CD14-positive monocyte (primary cell): ENCODE data around the gene RARB. TPM values are rescaled to one million over a fixed set of nuclear protein-coding genes. Genes with fewer than 3 reads are reported as not detected.

ENCODE experiments used
- DNase-seq, 3 donors: peaks; one replicate each; pipeline ENCODE4 v3.0.0-alpha.2; 2011 to 2022
- H2AFZ ChIP-seq: 2 replicates; pipeline ENCODE4 v1.6.0; 2012; ENCODE audit warnings: mild to moderate bottlenecking, low read depth, low read length, inconsistent platforms; ENCODE audit not compliant: insufficient read depth, poor library complexity, severe bottlenecking
- H3K27ac ChIP-seq, 2 donors: 1 replicate in 1 of 2; 2 replicates in 1 of 2; pipeline ENCODE4 v1.5.1; 2012 to 2013; ENCODE audit warnings: low read length in 2 of 2, control low read depth in 1 of 2, inconsistent platforms in 1 of 2, low read depth in 1 of 2, mild to moderate bottlenecking in 1 of 2
- H3K27me3 ChIP-seq, 2 donors: one replicate each; pipeline versions ENCODE4 v1.6.0 to v1.6.1; 2011 to 2013; ENCODE audit warnings: low read length in 2 of 2; ENCODE audit not compliant: control insufficient read depth in 2 of 2, insufficient read depth in 2 of 2
- H3K36me3 ChIP-seq, 2 donors: replicated peaks in 1 of 2; 1 replicate in 1 of 2; 2 replicates in 1 of 2; pipeline versions ENCODE4 v1.5.1 to v1.6.1; 2012 to 2013; ENCODE audit warnings: low read length in 2 of 2, control low read depth in 1 of 2, inconsistent platforms in 1 of 2, mild to moderate bottlenecking in 1 of 2; ENCODE audit not compliant: insufficient read depth in 2 of 2, control insufficient read depth in 1 of 2
- H3K4me1 ChIP-seq, 2 donors: 1 replicate in 1 of 2; 2 replicates in 1 of 2; pipeline versions ENCODE4 v1.5.1 to v1.6.1; 2012 to 2013; ENCODE audit warnings: low read length in 2 of 2, control low read depth in 1 of 2, inconsistent platforms in 1 of 2, mild to moderate bottlenecking in 1 of 2, moderate library complexity in 1 of 2; ENCODE audit not compliant: insufficient read depth in 2 of 2, control insufficient read depth in 1 of 2
- H3K4me2 ChIP-seq: replicated peaks from 2 replicates; pipeline ENCODE3; 2012; ENCODE audit warnings: low read length, moderate library complexity, mild to moderate bottlenecking; ENCODE audit not compliant: poor library complexity, severe bottlenecking; ENCODE audit errors: extremely low read depth
- H3K4me3 ChIP-seq, 3 experiments: fragments of 200-600 bp in 1 of 3; sonication (generic) in 1 of 3; replicated peaks in 1 of 3; 1 replicate in 2 of 3; 2 replicates in 1 of 3; pipeline ENCODE4 v1.5.1; 2011 to 2013; ENCODE audit warnings: low read length in 3 of 3, mild to moderate bottlenecking in 3 of 3, control low read depth in 2 of 3, low read depth in 2 of 3, inconsistent platforms in 1 of 3, moderate library complexity in 1 of 3
- H3K79me2 ChIP-seq: 2 replicates; pipeline ENCODE4 v1.6.0; 2012; ENCODE audit warnings: mild to moderate bottlenecking, control low read depth, inconsistent platforms, low read length, moderate library complexity; ENCODE audit not compliant: insufficient read depth
- H3K9ac ChIP-seq: 2 replicates; pipeline ENCODE4 v1.6.0; 2017; ENCODE audit warnings: low read length, mild to moderate bottlenecking; ENCODE audit not compliant: insufficient read depth, poor library complexity, severe bottlenecking
- H3K9me3 ChIP-seq, 2 donors: replicated peaks in 1 of 2; 1 replicate in 1 of 2; 2 replicates in 1 of 2; pipeline versions ENCODE4 v1.5.1 to v1.6.1; 2012 to 2013; ENCODE audit warnings: low read length in 2 of 2, control low read depth in 1 of 2; ENCODE audit not compliant: control insufficient read depth in 1 of 2, insufficient read depth in 1 of 2
- H4K20me1 ChIP-seq: 2 replicates; pipeline ENCODE4 v1.6.0; 2012; ENCODE audit warnings: mild to moderate bottlenecking, low read length, control low read depth, moderate library complexity; ENCODE audit not compliant: insufficient read depth
- H3K27ac Mint-ChIP-seq, 7 donors: one replicate each; pipeline ENCODE4 v1.8.0; 2020; ENCODE audit warnings: mild to moderate bottlenecking in 7 of 7, mixed read lengths in 7 of 7, moderate library complexity in 6 of 7, inconsistent platforms in 2 of 7
- H3K27me3 Mint-ChIP-seq, 3 donors: one replicate each; pipeline ENCODE4 v1.8.0; 2021 to 2022; ENCODE audit warnings: low read depth in 3 of 3, mild to moderate bottlenecking in 3 of 3, mixed read lengths in 3 of 3, moderate library complexity in 3 of 3, inconsistent platforms in 1 of 3
- H3K36me3 Mint-ChIP-seq, 2 donors: one replicate each; pipeline ENCODE4 v1.8.0; 2020; ENCODE audit warnings: mixed read lengths in 2 of 2, inconsistent platforms in 1 of 2, mild to moderate bottlenecking in 1 of 2
- H3K4me1 Mint-ChIP-seq: one replicate; pipeline ENCODE4 v1.8.0; 2020; ENCODE audit warnings: mild to moderate bottlenecking, mixed read lengths
- H3K4me3 Mint-ChIP-seq, 2 donors: one replicate each; pipeline ENCODE4 v1.8.0; 2020; ENCODE audit warnings: mild to moderate bottlenecking in 2 of 2, mixed read lengths in 2 of 2, moderate library complexity in 1 of 2
- H3K9me3 Mint-ChIP-seq, 7 donors: one replicate each; pipeline ENCODE4 v1.8.0; 2020 to 2022; ENCODE audit warnings: mixed read lengths in 7 of 7, mild to moderate bottlenecking in 6 of 7, moderate library complexity in 6 of 7, inconsistent platforms in 2 of 7
- WGBS: methylation state at CpG from one replicate; pipeline ENCODE4 v1.1.5; 2013; ENCODE audit warnings: missing lambda C conversion rate; ENCODE audit not compliant: insufficient coverage; 5-methylcytosine and 5-hydroxymethylcytosine counted together
- intact Hi-C, 2 donors: fragments of 100-400 bp; cut with micrococcal nuclease; formaldehyde crosslinking; loops; one replicate each; pipeline versions ENCODE4 v1.15.0 to v1.15.1; 2023
- polyA plus RNA-seq, 3 donors: library from polyadenylated mRNA; depleted of rRNA in 1 of 3; unstranded in 2 of 3; stranded (reverse) in 1 of 3; fragments of 300-500 nt in 2 of 3; fragments of >200 nt in 1 of 3; fragmentation: Illumina TruSeq in 2 of 3; gene quantifications; 1 replicate in 2 of 3; 2 replicates in 1 of 3; pipeline ENCODE4 v1.2.3, GENCODE V29; 2012 to 2021
- TF ChIP-seq, protein P1 (sequence below): fragments of 200-600 bp; IDR thresholded peaks from one replicate; pipeline ENCODE4 v1.8.0; 2022; ENCODE audit warnings: antibody characterized with exemption, mild to moderate bottlenecking

RARB gene
- polyA plus RNA-seq, 3 donors: not detected

- Mint-ChIP-seq H3K27ac (no peak overlapping the region), H3K4me3 (no peak overlapping the region), H3K4me1 (no peaks in the 10 kb centered on the region), H3K9me3 (no peaks in the 10 kb centered on the region), H3K36me3 (no peaks in the 10 kb centered on the region), H3K27me3 (peaks cover 0 to 4% (median 3%) of the 10 kb centered on the region in 3 donors)
- 100% methylated on average over 1 of the region's 3 CpGs for WGBS
- H3K9ac ChIP-seq: no peak overlapping the region
- no peak overlapping the region for H3K4me2 ChIP-seq
- H3K9me3 ChIP-seq: no peaks in the 10 kb centered on the region
- TF ChIP-seq, protein P1, sequence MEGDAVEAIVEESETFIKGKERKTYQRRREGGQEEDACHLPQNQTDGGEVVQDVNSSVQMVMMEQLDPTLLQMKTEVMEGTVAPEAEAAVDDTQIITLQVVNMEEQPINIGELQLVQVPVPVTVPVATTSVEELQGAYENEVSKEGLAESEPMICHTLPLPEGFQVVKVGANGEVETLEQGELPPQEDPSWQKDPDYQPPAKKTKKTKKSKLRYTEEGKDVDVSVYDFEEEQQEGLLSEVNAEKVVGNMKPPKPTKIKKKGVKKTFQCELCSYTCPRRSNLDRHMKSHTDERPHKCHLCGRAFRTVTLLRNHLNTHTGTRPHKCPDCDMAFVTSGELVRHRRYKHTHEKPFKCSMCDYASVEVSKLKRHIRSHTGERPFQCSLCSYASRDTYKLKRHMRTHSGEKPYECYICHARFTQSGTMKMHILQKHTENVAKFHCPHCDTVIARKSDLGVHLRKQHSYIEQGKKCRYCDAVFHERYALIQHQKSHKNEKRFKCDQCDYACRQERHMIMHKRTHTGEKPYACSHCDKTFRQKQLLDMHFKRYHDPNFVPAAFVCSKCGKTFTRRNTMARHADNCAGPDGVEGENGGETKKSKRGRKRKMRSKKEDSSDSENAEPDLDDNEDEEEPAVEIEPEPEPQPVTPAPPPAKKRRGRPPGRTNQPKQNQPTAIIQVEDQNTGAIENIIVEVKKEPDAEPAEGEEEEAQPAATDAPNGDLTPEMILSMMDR: no peak
- no peaks in the 10 kb centered on the region for H3K27me3 ChIP-seq
- H4K20me1 ChIP-seq: no peaks in the 10 kb centered on the region
- H3K4me3 ChIP-seq: no peak overlapping the region
- no peaks in the 10 kb centered on the region for H3K36me3 ChIP-seq
- H2AFZ ChIP-seq: no peak overlapping the region
- H3K79me2 ChIP-seq: no peaks in the 10 kb centered on the region
- intact Hi-C loops: loop anchor here in 1 of 2 donors (10.0 kb wide), 1 partner anchor 142 kb away; no protein-coding TSS in a partner anchor
- no peaks in the 10 kb centered on the region for H3K4me1 ChIP-seq
- no peak overlapping the region for H3K27ac ChIP-seq
- DNase-seq: no peak
These were observed 14.4 kb downstream of the RARB start for GRCh38 chr3:25442486-25442885.

DNA sequence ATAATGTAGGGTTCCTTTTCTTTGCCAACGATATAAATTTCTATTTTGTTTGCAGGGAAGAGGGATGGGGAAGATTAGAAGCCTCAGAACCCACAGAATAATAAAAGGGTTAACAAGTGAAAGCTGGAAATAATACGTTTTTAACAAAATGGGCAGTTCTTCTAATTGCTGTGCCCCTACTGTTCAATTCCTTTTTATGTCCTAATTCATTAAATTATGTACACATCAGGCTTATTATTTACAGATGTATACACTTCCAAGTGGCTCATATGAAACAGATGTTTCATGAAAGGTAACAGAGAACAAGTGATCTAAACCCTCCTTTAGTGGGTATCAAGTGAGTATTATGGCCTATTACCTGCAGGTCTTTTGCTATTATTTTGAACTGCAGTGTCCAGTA is 16.2 kb downstream of the RARB start:
- peaks cover 0 to 3% (median 0%) of the 10 kb centered on the region in 3 donors for H3K27me3 Mint-ChIP-seq

More for the DNA sequence above, 16.2 kb downstream of the RARB start:
- Mint-ChIP-seq H3K36me3 (no peaks in the 10 kb centered on the region), H3K4me1 (no peaks in the 10 kb centered on the region), H3K9me3 (no peaks in the 10 kb centered on the region), H3K27ac (no peak overlapping the region), H3K4me3 (no peak overlapping the region)
- H2AFZ ChIP-seq: no peak overlapping the region
- no peak overlapping the region for H3K4me3 ChIP-seq
- no peaks in the 10 kb centered on the region for H3K27me3 ChIP-seq
- H3K79me2 ChIP-seq: no peaks in the 10 kb centered on the region
- no peaks in the 10 kb centered on the region for H3K9me3 ChIP-seq
- no peaks in the 10 kb centered on the region for H3K36me3 ChIP-seq
- H3K9ac ChIP-seq: no peak overlapping the region
- DNase-seq: no peak
- intact Hi-C loops: loop anchor here in 1 of 2 donors (10.0 kb wide), 1 partner anchor 141 kb away; no protein-coding TSS in a partner anchor
- TF ChIP-seq, protein P1: no peak
- no peak overlapping the region for H3K4me2 ChIP-seq
- H3K27ac ChIP-seq: no peak overlapping the region
- no peaks in the 10 kb centered on the region for H4K20me1 ChIP-seq
- WGBS: no CpG with 5 or more reads among the region's 2 CpGs
- no peaks in the 10 kb centered on the region for H3K4me1 ChIP-seq
